CD1c-positive myeloid dendritic cell (primary cell): ENCODE results near the gene HELZ2.

Experiments used
- DNase-seq: peaks from one replicate; pipeline ENCODE4 v3.0.0-alpha.2; 2016; ENCODE audit errors: extremely low spot score

Gene HELZ2

GRCh38 chr20:63553251-63553932 is 20.6 kb downstream of the HELZ2 start:
- DNase-seq = peak; percentile 75

GRCh38 chr20:63552481-63553249 is 21.4 kb downstream of the HELZ2 start:
- DNase-seq = peak; percentile 32

- DNase-seq = no peak
Measured at GRCh38 chr20:63551068-63551467, 23.0 kb downstream of the HELZ2 start.

- no peak for DNase-seq
Measured at GRCh38 chr20:63549679-63550282, 24.3 kb downstream of the HELZ2 start.

- DNase-seq = no peak
Measured at GRCh38 chr20:63549019-63549418, 25.0 kb downstream of the HELZ2 start.

- DNase-seq = no peak
Measured at GRCh38 chr20:63548542-63548941, 25.5 kb downstream of the HELZ2 start.

GRCh38 chr20:63547725-63548480 is 26.1 kb downstream of the HELZ2 start, which contains the start of gene SRMS:
TSS of gene SRMS (minus strand) at chr20:63547749. CDS start at chr20:63547463, 286 bp downstream.
- no peak for DNase-seq

- DNase-seq = no peak
Measured at GRCh38 chr20:63546956-63547724, 26.9 kb downstream of the HELZ2 start.

GRCh38 chr20:63546256-63546955 is 27.6 kb downstream of the HELZ2 start:
- no peak for DNase-seq

- DNase-seq = no peak
Measured at GRCh38 chr20:63545814-63546213, 28.2 kb downstream of the HELZ2 start.

GRCh38 chr20:63544958-63545516 is 29.0 kb downstream of the HELZ2 start:
- DNase-seq = no peak

- no peak for DNase-seq
Measured at GRCh38 chr20:63544241-63544957, 29.6 kb downstream of the HELZ2 start.

GRCh38 chr20:63543733-63544132 is 30.3 kb downstream of the HELZ2 start:
- DNase-seq = no peak

- DNase-seq = no peak
Measured at GRCh38 chr20:63543131-63543530, 30.9 kb downstream of the HELZ2 start.

- DNase-seq = no peak
Measured at GRCh38 chr20:63542696-63543095, 31.3 kb downstream of the HELZ2 start.

GRCh38 chr20:63542031-63542559 is 31.9 kb downstream of the HELZ2 start:
- no peak for DNase-seq

- DNase-seq = no peak
Measured at GRCh38 chr20:63541371-63541770, 32.7 kb downstream of the HELZ2 start.

- DNase-seq = no peak
Measured at GRCh38 chr20:63540417-63541186, 33.4 kb downstream of the HELZ2 start.
